ENCODE measurements around the gene PODNL1. TPM values are rescaled to one million over a fixed set of nuclear protein-coding genes. Genes with fewer than 3 reads are reported as not detected.

Gene PODNL1
- total RNA-seq, 1 donor from 2014 or later: 5.2 TPM

- peaks cover 0 to 77% of the 10 kb centered on the region in 2 donors for H3K36me3 ChIP-seq
- DNase-seq (ENCODE audit: extremely low spot score in 2 of 2): no peak
- intact Hi-C loops (cut with DNase I): no loop called here
- no peaks in the 10 kb centered on the region for H3K4me1 ChIP-seq
- no peaks in the 10 kb centered on the region for H3K9me3 ChIP-seq
- no peak overlapping the region for H3K27ac ChIP-seq
- no peak overlapping the region for H3K4me3 ChIP-seq
- TF ChIP-seq POLR2A (IDR thresholded peaks at IDR 0.05) (no peak), CTCF (IDR thresholded peaks at IDR 0.05) (no peak), POLR2AphosphoS5 (IDR thresholded peaks at IDR 0.05; ENCODE audit: insufficient read depth in 1 of 2, low read depth in 1 of 2) (no peak)
- no peaks in the 10 kb centered on the region for H3K27me3 ChIP-seq
Measured at GRCh38 chr19:13920524-13920923, 17.7 kb downstream of the PODNL1 start.

GRCh38 chr19:13918726-13919411 lies 19.3 kb downstream of the PODNL1 start:
- no peaks in the 10 kb centered on the region for H3K4me1 ChIP-seq

GRCh38 chr19:13917888-13918406 lies 20.3 kb downstream of the PODNL1 start:
- H3K4me3 ChIP-seq: no peak overlapping the region
- no peak for DNase-seq (ENCODE audit: extremely low spot score in 2 of 2)
- TF ChIP-seq POLR2AphosphoS5 (IDR thresholded peaks at IDR 0.05; ENCODE audit: insufficient read depth in 1 of 2, low read depth in 1 of 2) (no peak), POLR2A (IDR thresholded peaks at IDR 0.05) (no peak), CTCF (IDR thresholded peaks at IDR 0.05) (no peak)
- H3K36me3 ChIP-seq: peaks cover 0 to 75% of the 10 kb centered on the region in 2 donors
- H3K27me3 ChIP-seq: no peaks in the 10 kb centered on the region
- H3K27ac ChIP-seq: no peak overlapping the region
- intact Hi-C loops (cut with DNase I): no loop called here
- no peaks in the 10 kb centered on the region for H3K9me3 ChIP-seq
- H3K4me1 ChIP-seq: no peaks in the 10 kb centered on the region

More at GRCh38 chr19:13918726-13919411, 19.3 kb downstream of the PODNL1 start:
- Histone ChIP-seq H3K9me3 (no peaks in the 10 kb centered on the region), H3K27me3 (no peaks in the 10 kb centered on the region), H3K36me3 (peaks cover 0 to 79% of the 10 kb centered on the region in 2 donors), H3K27ac (no peak overlapping the region), H3K4me3 (no peak overlapping the region)
- TF ChIP-seq POLR2A (IDR thresholded peaks at IDR 0.05): no peak
- no peak for DNase-seq (ENCODE audit: extremely low spot score in 2 of 2)
- intact Hi-C loops (cut with DNase I): no loop called here

- DNase-seq (ENCODE audit: extremely low spot score in 2 of 2): no peak
- Histone ChIP-seq H3K4me3 (no peak overlapping the region), H3K27me3 (no peaks in the 10 kb centered on the region), H3K36me3 (peaks cover 3 to 55% of the 10 kb centered on the region in 2 donors), H3K27ac (no peak overlapping the region), H3K9me3 (no peaks in the 10 kb centered on the region), H3K4me1 (no peaks in the 10 kb centered on the region)
- intact Hi-C loops (cut with DNase I): no loop called here
- no peak for TF ChIP-seq POLR2AphosphoS5 (IDR thresholded peaks at IDR 0.05; ENCODE audit: insufficient read depth in 1 of 2, low read depth in 1 of 2)
- TF ChIP-seq CTCF (IDR thresholded peaks at IDR 0.05): no peak
- TF ChIP-seq POLR2A (IDR thresholded peaks at IDR 0.05): no peak
Measured at GRCh38 chr19:13914777-13915176, 23.4 kb downstream of the PODNL1 start.

- Histone ChIP-seq H3K4me3 (no peak overlapping the region), H3K4me1 (no peaks in the 10 kb centered on the region), H3K36me3 (peaks cover 3 to 41% of the 10 kb centered on the region in 2 donors), H3K27me3 (no peaks in the 10 kb centered on the region), H3K27ac (no peak overlapping the region), H3K9me3 (no peaks in the 10 kb centered on the region)
- TF ChIP-seq CTCF (IDR thresholded peaks at IDR 0.05): no peak
- no peak for TF ChIP-seq POLR2AphosphoS5 (IDR thresholded peaks at IDR 0.05; ENCODE audit: insufficient read depth in 1 of 2, low read depth in 1 of 2)
- TF ChIP-seq POLR2A (IDR thresholded peaks at IDR 0.05): no peak
- no peak for DNase-seq (ENCODE audit: extremely low spot score in 2 of 2)
- intact Hi-C loops (cut with DNase I): no loop called here
Measured at GRCh38 chr19:13913352-13913751, 24.9 kb downstream of the PODNL1 start.
